Ovary (tissue), 3 donors: ENCODE data around the gene ZNF500.

Source experiments
- POLR2A ChIP-seq: fragments of 450-650 bp; IDR thresholded peaks from one replicate; pipeline ENCODE4 v1.6.1; 2017; ENCODE audit warnings: antibody characterized with exemption, mild to moderate bottlenecking, moderate library complexity
- TF ChIP-seq, protein P1 (sequence below), 3 donors: fragments of 450-650 bp in 2 of 3; fragments of 200-600 bp in 1 of 3; IDR thresholded peaks; one replicate each; pipeline versions ENCODE4 v1.5.1 to v1.8.0; 2016 to 2022; ENCODE audit warnings: antibody characterized with exemption in 3 of 3, mild to moderate bottlenecking in 1 of 3
- donor health status: DM: no; HTN: no; CAD: no.

DNA sequence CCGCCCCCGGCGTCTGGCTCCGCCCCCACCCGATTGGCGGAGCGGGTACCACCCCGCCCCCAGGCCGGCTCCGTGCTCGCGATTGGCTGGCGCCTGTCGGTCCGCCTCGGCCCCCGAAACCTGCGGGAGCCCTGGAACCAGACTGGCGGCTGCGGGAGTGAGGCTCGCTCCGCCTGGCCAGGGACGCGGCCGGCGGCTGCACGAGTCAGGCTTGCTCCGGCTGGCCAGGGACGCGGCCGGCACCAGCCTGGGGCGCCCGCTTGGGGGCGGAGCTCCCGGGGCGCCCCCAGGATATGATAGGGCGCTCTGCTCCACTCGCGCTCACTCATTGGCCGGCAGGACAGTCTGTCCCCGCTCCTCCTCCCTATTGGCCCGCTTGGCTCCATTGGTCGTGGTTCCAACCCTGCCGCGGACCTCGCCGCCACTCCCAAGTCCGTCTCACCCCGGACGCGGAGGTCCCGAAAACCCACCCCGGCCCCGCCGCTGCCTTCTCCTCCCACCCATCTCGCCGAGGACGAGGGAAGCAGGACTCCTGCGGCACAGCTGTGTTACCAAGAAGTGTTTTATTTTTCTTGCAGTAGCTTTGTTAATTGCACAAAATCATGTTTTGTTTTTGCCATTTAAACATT lies 35.8 kb upstream of the ZNF500 start:
- no peak for TF ChIP-seq POLR2A
- TF ChIP-seq, protein P1, sequence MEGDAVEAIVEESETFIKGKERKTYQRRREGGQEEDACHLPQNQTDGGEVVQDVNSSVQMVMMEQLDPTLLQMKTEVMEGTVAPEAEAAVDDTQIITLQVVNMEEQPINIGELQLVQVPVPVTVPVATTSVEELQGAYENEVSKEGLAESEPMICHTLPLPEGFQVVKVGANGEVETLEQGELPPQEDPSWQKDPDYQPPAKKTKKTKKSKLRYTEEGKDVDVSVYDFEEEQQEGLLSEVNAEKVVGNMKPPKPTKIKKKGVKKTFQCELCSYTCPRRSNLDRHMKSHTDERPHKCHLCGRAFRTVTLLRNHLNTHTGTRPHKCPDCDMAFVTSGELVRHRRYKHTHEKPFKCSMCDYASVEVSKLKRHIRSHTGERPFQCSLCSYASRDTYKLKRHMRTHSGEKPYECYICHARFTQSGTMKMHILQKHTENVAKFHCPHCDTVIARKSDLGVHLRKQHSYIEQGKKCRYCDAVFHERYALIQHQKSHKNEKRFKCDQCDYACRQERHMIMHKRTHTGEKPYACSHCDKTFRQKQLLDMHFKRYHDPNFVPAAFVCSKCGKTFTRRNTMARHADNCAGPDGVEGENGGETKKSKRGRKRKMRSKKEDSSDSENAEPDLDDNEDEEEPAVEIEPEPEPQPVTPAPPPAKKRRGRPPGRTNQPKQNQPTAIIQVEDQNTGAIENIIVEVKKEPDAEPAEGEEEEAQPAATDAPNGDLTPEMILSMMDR (IDR thresholded peaks at IDR 0.05) = peak; percentile 14 to 47 (median 41)
